Forelimb muscle (tissue), 1 donor: ENCODE data around the gene CDK5. TPM values are rescaled to one million over a fixed set of nuclear protein-coding genes. Genes with fewer than 3 reads are reported as not detected.

Experiments used
- polyA plus RNA-seq: library from polyadenylated mRNA; unstranded; fragments of 120-200 nt; gene quantifications from one replicate; pipeline ENCODE4 v1.2.1, GENCODE V29; 2013; ENCODE audit not compliant: insufficient read length

Gene CDK5
- polyA plus RNA-seq, 1 donor = 9.1 TPM

Other genes with a start within 250 kb of the CDK5 start
- gene AOC1, start 205.4 kb downstream of the CDK5 start, polyA plus RNA-seq = not detected
- gene KCNH2, start 79.6 kb downstream of the CDK5 start, polyA plus RNA-seq = 24.5 TPM
- 5.5 TPM for gene NOS3, start 66.9 kb downstream of the CDK5 start, polyA plus RNA-seq
- gene ATG9B, start 33.4 kb downstream of the CDK5 start, polyA plus RNA-seq = 0.73 TPM
- 22.2 TPM for gene ABCB8, start 29.4 kb downstream of the CDK5 start, polyA plus RNA-seq
- 6.8 TPM for gene ASIC3, start 9.4 kb downstream of the CDK5 start, polyA plus RNA-seq
- 55.9 TPM for gene SLC4A2, start 1.7 kb upstream of the CDK5 start, polyA plus RNA-seq
- gene FASTK, start 22.9 kb upstream of the CDK5 start, polyA plus RNA-seq = 67.0 TPM
- gene TMUB1, start 25.6 kb upstream of the CDK5 start, polyA plus RNA-seq = 41.6 TPM
- 68.3 TPM for gene AGAP3, start 28.6 kb upstream of the CDK5 start, polyA plus RNA-seq
- 3.1 TPM for gene GBX1, start 109.8 kb upstream of the CDK5 start, polyA plus RNA-seq
- 6.2 TPM for gene ASB10, start 129.4 kb upstream of the CDK5 start, polyA plus RNA-seq
- gene H2BK1, start 152.6 kb upstream of the CDK5 start, polyA plus RNA-seq = not detected
- gene ABCF2, start 169.3 kb upstream of the CDK5 start, polyA plus RNA-seq = 17.4 TPM
- gene CHPF2, start 174.6 kb upstream of the CDK5 start, polyA plus RNA-seq = 20.2 TPM
- 169 TPM for gene SMARCD3, start 190.8 kb upstream of the CDK5 start, polyA plus RNA-seq